H1 (cell line): ENCODE results near the gene SVIL. TPM values are rescaled to one million over a fixed set of nuclear protein-coding genes. Genes with fewer than 3 reads are reported as not detected.

ENCODE experiments used
- CTCF ChIA-PET: fragments of 300-600 bp; sonication (Branson Sonifier 250); formaldehyde crosslinking; loops from one replicate; lab custom pipeline; 2021; ENCODE audit not compliant: partially characterized antibody; lab: Charles Lee
- POLR2A ChIA-PET: fragments of 300-600 bp; sonication (Branson Sonifier 250); formaldehyde crosslinking; loops from one replicate; lab custom pipeline; 2021; ENCODE audit warnings: inconsistent platforms; ENCODE audit not compliant: partially characterized antibody; lab: Charles Lee
- DNase-seq, 2 experiments: peaks; one replicate each; pipeline versions ENCODE4 v3.0.0 to v3.0.0-alpha.2; 2010 to 2022; ENCODE audit warnings: low spot score in 2 of 2, low read depth in 1 of 2, mixed read lengths in 1 of 2
- FAIRE-seq: peaks from 2 replicates; lab custom pipeline; 2011; peaks lifted over from hg19 to GRCh38; lab: Jason Lieb, UNC
- H2AFZ ChIP-seq: 2 replicates; pipeline ENCODE4 v1.8.1; 2012; ENCODE audit warnings: low read length, inconsistent platforms
- H2AK5ac ChIP-seq: 2 replicates; pipeline ENCODE4 v1.6.1; 2013; ENCODE audit warnings: low read depth, low read length
- H2BK120ac ChIP-seq: replicated peaks from 2 replicates; pipeline ENCODE3; 2013; ENCODE audit warnings: low read depth, low read length, inconsistent platforms
- H2BK12ac ChIP-seq: 2 replicates; pipeline ENCODE4 v1.6.1; 2013; ENCODE audit warnings: low read depth, low read length
- H2BK15ac ChIP-seq: 2 replicates; pipeline ENCODE4 v1.6.1; 2013; ENCODE audit warnings: low read length
- H2BK20ac ChIP-seq: 2 replicates; pipeline ENCODE4 v1.6.1; 2013; ENCODE audit warnings: low read length
- H2BK5ac ChIP-seq: 2 replicates; pipeline ENCODE4 v1.6.1; 2013; ENCODE audit warnings: low read depth, low read length
- H3K14ac ChIP-seq: 2 replicates; pipeline ENCODE4 v1.6.1; 2013; ENCODE audit warnings: inconsistent platforms; ENCODE audit not compliant: insufficient read length
- H3K18ac ChIP-seq: 2 replicates; pipeline ENCODE4 v1.6.1; 2013; ENCODE audit warnings: low read length; ENCODE audit errors: extremely low read depth
- H3K23ac ChIP-seq: 2 replicates; pipeline ENCODE4 v1.6.1; 2013; ENCODE audit warnings: inconsistent platforms; ENCODE audit not compliant: insufficient read length
- H3K23me2 ChIP-seq: 2 replicates; pipeline ENCODE4 v1.6.1; 2013; ENCODE audit warnings: low read depth, low read length
- H3K27ac ChIP-seq: 2 replicates; pipeline ENCODE4 v1.6.1; 2011; ENCODE audit warnings: low read depth, low read length, inconsistent platforms
- H3K27me3 ChIP-seq, 4 experiments: replicated peaks in 1 of 4; 1 replicate in 1 of 4; 2 replicates in 3 of 4; pipeline versions ENCODE4 v1.6.1 to v1.8.1; 2011 to 2013; ENCODE audit warnings: low read length in 3 of 4, mild to moderate bottlenecking in 3 of 4, inconsistent platforms in 2 of 4, mixed read lengths in 2 of 4, moderate library complexity in 1 of 4; ENCODE audit not compliant: control insufficient read depth in 3 of 4, insufficient read depth in 3 of 4; ENCODE audit errors: extremely low read depth in 1 of 4
- H3K36me3 ChIP-seq, 4 experiments: 2 replicates each; pipeline versions ENCODE4 v1.6.1 to v1.8.1; 2011 to 2013; ENCODE audit warnings: mild to moderate bottlenecking in 4 of 4, low read length in 3 of 4, moderate library complexity in 2 of 4, control low read depth in 1 of 4, inconsistent platforms in 1 of 4; ENCODE audit not compliant: insufficient read depth in 4 of 4, control insufficient read depth in 2 of 4
- H3K4ac ChIP-seq: replicated peaks from 2 replicates; pipeline ENCODE3; 2013; ENCODE audit warnings: low read length, low read depth, mixed read lengths, inconsistent platforms; ENCODE audit not compliant: insufficient read length
- H3K4me1 ChIP-seq, 4 experiments: replicated peaks in 1 of 4; 1 replicate in 1 of 4; 2 replicates in 3 of 4; pipeline versions ENCODE4 v1.6.1 to v1.8.1; 2011 to 2013; ENCODE audit warnings: low read length in 3 of 4, inconsistent platforms in 2 of 4, mixed read lengths in 1 of 4; ENCODE audit not compliant: insufficient read depth in 4 of 4, control insufficient read depth in 3 of 4
- H3K4me2 ChIP-seq, 2 experiments: 2 replicates each; pipeline versions ENCODE4 v1.6.1 to v1.8.1; 2011 to 2013; ENCODE audit warnings: low read depth in 2 of 2, low read length in 2 of 2, control low read depth in 1 of 2, inconsistent platforms in 1 of 2, mild to moderate bottlenecking in 1 of 2; ENCODE audit not compliant: insufficient read depth in 1 of 2
- H3K4me3 ChIP-seq, 4 experiments: fragments of 200-600, 300-600 bp in 1 of 4; sonication (generic), shearing (Covaris generic), sonication (Bioruptor Twin) in 1 of 4; 2 replicates each; pipeline versions ENCODE4 v1.5.1 to v1.8.1; 2011 to 2016; ENCODE audit warnings: low read length in 4 of 4, low read depth in 3 of 4, control low read depth in 2 of 4, inconsistent platforms in 2 of 4, mild to moderate bottlenecking in 2 of 4, mixed read lengths in 1 of 4, moderate library complexity in 1 of 4; ENCODE audit not compliant: insufficient read depth in 2 of 4; ENCODE audit errors: extremely low read depth in 1 of 4
- H3K56ac ChIP-seq: replicated peaks from 2 replicates; pipeline ENCODE3; 2013; ENCODE audit warnings: low read depth, mild to moderate bottlenecking, mixed read lengths, low read length, inconsistent platforms; ENCODE audit not compliant: insufficient read length
- H3K79me1 ChIP-seq: 2 replicates; pipeline ENCODE4 v1.6.1; 2013; ENCODE audit warnings: low read depth, low read length, control low read depth
- H3K79me2 ChIP-seq, 2 experiments: 2 replicates each; pipeline versions ENCODE4 v1.6.1 to v1.8.1; 2012 to 2013; ENCODE audit warnings: low read length in 2 of 2, mild to moderate bottlenecking in 2 of 2, inconsistent platforms in 1 of 2; ENCODE audit not compliant: insufficient read depth in 2 of 2, control insufficient read depth in 1 of 2
- H3K9ac ChIP-seq, 4 experiments: replicated peaks in 1 of 4; 1 replicate in 1 of 4; 2 replicates in 3 of 4; pipeline versions ENCODE4 v1.6.1 to v1.8.1; 2011 to 2013; ENCODE audit warnings: low read depth in 3 of 4, low read length in 3 of 4, control low read depth in 2 of 4, mild to moderate bottlenecking in 2 of 4, moderate library complexity in 2 of 4, inconsistent platforms in 1 of 4; ENCODE audit errors: extremely low read depth in 1 of 4
- H3K9me3 ChIP-seq, 2 experiments: 2 replicates each; pipeline versions ENCODE4 v1.6.1 to v1.8.1; 2012 to 2013; ENCODE audit warnings: mild to moderate bottlenecking in 2 of 2, moderate library complexity in 2 of 2, control low read depth in 1 of 2, inconsistent platforms in 1 of 2, low read depth in 1 of 2, low read length in 1 of 2, mixed read lengths in 1 of 2; ENCODE audit not compliant: insufficient read depth in 2 of 2
- H4K20me1 ChIP-seq, 2 experiments: replicated peaks in 1 of 2; 2 replicates each; pipeline versions ENCODE3 to v1.8.1; 2011 to 2013; ENCODE audit warnings: inconsistent platforms in 2 of 2, low read length in 2 of 2, mild to moderate bottlenecking in 1 of 2; ENCODE audit not compliant: insufficient read depth in 2 of 2, control insufficient read depth in 1 of 2
- H4K5ac ChIP-seq: 2 replicates; pipeline ENCODE4 v1.6.1; 2013; ENCODE audit warnings: low read length, low read depth, mixed read lengths, inconsistent platforms; ENCODE audit not compliant: insufficient read length
- H4K8ac ChIP-seq: 2 replicates; pipeline ENCODE4 v1.8.0; 2013; ENCODE audit warnings: mild to moderate bottlenecking, moderate library complexity, low read length, inconsistent platforms; ENCODE audit not compliant: insufficient read depth; ENCODE audit errors: extremely low read depth
- H4K91ac ChIP-seq: replicated peaks from 2 replicates; pipeline ENCODE3; 2013; ENCODE audit warnings: low read length, mixed read lengths, inconsistent platforms; ENCODE audit not compliant: insufficient read length
- BACH1 ChIP-seq: IDR thresholded peaks from 2 replicates; pipeline ENCODE4 v1.6.1; 2012; ENCODE audit warnings: low read length, improper control_type of control experiment
- EGR1 ChIP-seq: IDR thresholded peaks from 2 replicates; pipeline ENCODE4 v1.6.1; 2011; ENCODE audit warnings: low read depth, low read length, borderline replicate concordance
- JUN ChIP-seq: IDR thresholded peaks from 2 replicates; pipeline ENCODE4 v1.6.1; 2011; ENCODE audit warnings: low read depth, mild to moderate bottlenecking, improper control_type of control experiment, low read length
- NRF1 ChIP-seq: IDR thresholded peaks from 2 replicates; pipeline ENCODE4 v1.6.1; 2011; ENCODE audit warnings: mild to moderate bottlenecking, low read depth, low read length, improper control_type of control experiment
- RXRA ChIP-seq: IDR thresholded peaks from 2 replicates; pipeline ENCODE4 v1.6.1; 2011; ENCODE audit warnings: low read depth, mild to moderate bottlenecking, low read length, moderate library complexity; ENCODE audit not compliant: insufficient read depth
- SIX5 ChIP-seq: IDR thresholded peaks from 2 replicates; pipeline ENCODE4 v1.6.1; 2011; ENCODE audit warnings: mild to moderate bottlenecking, low read depth, low read length
- YY1 ChIP-seq: IDR thresholded peaks from 2 replicates; pipeline ENCODE4 v1.6.1; 2011; ENCODE audit warnings: low read depth, mild to moderate bottlenecking, low read length
- WGBS, 2 experiments: shearing (Covaris generic) in 1 of 2; methylation state at CpG; one replicate each; pipeline versions ENCODE4 v1.1.6 to v1.1.7; 2013 to 2015; ENCODE audit warnings: low lambda C conversion rate in 2 of 2, mixed read lengths in 2 of 2, inconsistent platforms in 1 of 2, low coverage in 1 of 2, missing lambda C conversion rate in 1 of 2; ENCODE audit not compliant: insufficient replicate concordance in 2 of 2, insufficient coverage in 1 of 2, insufficient read length in 1 of 2; ENCODE audit errors: extremely low coverage in 1 of 2, missing lambda C conversion rate in 1 of 2; 5-methylcytosine and 5-hydroxymethylcytosine counted together
- polyA plus RNA-seq, 7 experiments: library from polyadenylated mRNA; depleted of rRNA in 3 of 7; stranded (reverse) in 5 of 7; unstranded in 2 of 7; fragments of >200 nt in 5 of 7; fragments of 200-250 nt in 2 of 7; gene quantifications; 1 replicate in 5 of 7; 2 replicates in 1 of 7; 4 replicates in 1 of 7; pipeline versions ENCODE4 v1.2.1 to v1.2.3, GENCODE V29; 2011 to 2013; ENCODE audit warnings: missing spikeins in 2 of 7, mixed read lengths in 2 of 7
- total RNA-seq: library from RNA; stranded (reverse); fragmentation: NEBNext Ultra II Directional; extraction: Animal tissue kit (Norgen Biotek cat#: 25700); gene quantifications from 2 replicates; pipeline ENCODE4 v1.2.1, GENCODE V29; 2021

Gene SVIL
- total and polyA plus RNA-seq, 2 of the 8 experiments (the other 6 are each of a cell fraction or from before 2014, with no cell fraction given): 4.7 to 15.4 TPM

DNA sequence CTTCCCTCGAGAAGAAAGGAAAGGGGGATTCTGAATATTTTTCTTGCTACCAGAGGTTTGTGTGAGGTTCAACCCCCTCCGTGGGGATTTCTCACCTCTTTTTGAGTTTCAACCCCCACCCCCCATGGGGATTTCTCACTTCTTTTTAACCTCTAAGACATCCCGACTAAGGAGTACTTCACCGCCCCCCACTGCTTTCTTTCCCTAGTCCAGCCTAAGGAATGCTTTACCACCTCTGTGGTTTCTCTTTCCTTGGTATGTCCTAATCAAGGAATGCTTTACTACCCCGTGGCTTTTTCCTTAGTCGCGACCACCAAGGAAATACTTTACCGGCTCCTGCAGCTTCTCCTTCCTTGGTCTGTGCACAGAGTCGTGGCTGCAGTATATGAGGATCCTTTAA is 196.5 kb downstream of the SVIL start:
- ChIA-PET CTCF (interaction anchor here (0.6 to 1.2 kb wide), 5 partner anchors 9 to 936 kb away, joined by 3 to 4 read pairs (median 3); no protein-coding TSS in a partner anchor), POLR2A (no interaction called here)
- no peak overlapping the region for H3K4me2 ChIP-seq
- H2BK12ac ChIP-seq: no peak overlapping the region
- DNase-seq (no peak), FAIRE-seq (no peak)
- H3K23me2 ChIP-seq: no peaks in the 10 kb centered on the region
- no peak overlapping the region for H4K8ac ChIP-seq
- WGBS, 2 experiments: 95% methylated on average over 8 of the region's 9 CpGs; no CpG with 5 or more reads in 1 of the 2 experiments
- no peak overlapping the region for H3K27ac ChIP-seq
- TF ChIP-seq EGR1: no peak
- no peak for TF ChIP-seq RXRA
- no peak for TF ChIP-seq YY1
- TF ChIP-seq NRF1: no peak
- TF ChIP-seq BACH1: no peak
- TF ChIP-seq SIX5: no peak
- no peak for TF ChIP-seq JUN
- H2BK15ac ChIP-seq: no peak overlapping the region
- no peaks in the 10 kb centered on the region for H4K20me1 ChIP-seq
- H3K27me3 ChIP-seq: no peaks in the 10 kb centered on the region
- no peak overlapping the region for H3K14ac ChIP-seq
- H3K9me3 ChIP-seq: peaks cover 9 to 21% of the 10 kb centered on the region in 2 experiments
- no peaks in the 10 kb centered on the region for H3K36me3 ChIP-seq
- no peaks in the 10 kb centered on the region for H3K79me1 ChIP-seq
- H3K23ac ChIP-seq: no peak overlapping the region
- no peak overlapping the region for H2BK5ac ChIP-seq
- H3K4me3 ChIP-seq: no peak overlapping the region
- H4K5ac ChIP-seq: no peak overlapping the region
- H3K4me1 ChIP-seq: peaks cover 0 to 4% (median 0%) of the 10 kb centered on the region in 4 experiments; a peak in 1 of 7 replicates
- H3K56ac ChIP-seq: no peak overlapping the region
- H2AFZ ChIP-seq: no peak overlapping the region
- no peak overlapping the region for H2AK5ac ChIP-seq
- H3K18ac ChIP-seq: no peak overlapping the region
- H4K91ac ChIP-seq: no peak overlapping the region
- no peak overlapping the region for H3K4ac ChIP-seq
- no peak overlapping the region for H3K9ac ChIP-seq
- H2BK120ac ChIP-seq: no peak overlapping the region
- H2BK20ac ChIP-seq: no peak overlapping the region
- H3K79me2 ChIP-seq: no peaks in the 10 kb centered on the region
